SU-DHL-6 (cell line): Measurements from ENCODE around the gene TNFRSF11A.

Experiments
- H2AFZ ChIP-seq: fragments of 200-600 bp; sonication (generic); 2 replicates; pipeline ENCODE4 v1.6.1; 2014; ENCODE audit warnings: low read depth, mild to moderate bottlenecking, moderate library complexity, mixed read lengths, antibody characterized with exemption, low read length; ENCODE audit not compliant: severe bottlenecking
- H3F3A ChIP-seq: fragments of 200-600 bp; shearing (Covaris generic); 2 replicates; pipeline ENCODE4 v1.6.0; 2016; ENCODE audit warnings: antibody characterized with exemption, mild to moderate bottlenecking; ENCODE audit not compliant: insufficient read depth
- H3K27ac ChIP-seq: fragments of 200-600 bp; sonication (generic); 2 replicates; pipeline ENCODE4 v1.5.1; 2016; ENCODE audit warnings: low read depth, mild to moderate bottlenecking, low read length, moderate library complexity, mixed read lengths
- H3K27me3 ChIP-seq: fragments of 200-600 bp; sonication (generic), shearing (Covaris generic); 2 replicates; pipeline ENCODE4 v1.6.0; 2014; ENCODE audit warnings: mild to moderate bottlenecking, low read length
- H3K36me3 ChIP-seq: fragments of 200-600 bp; sonication (generic); 2 replicates; pipeline ENCODE4 v1.6.1; 2014; ENCODE audit warnings: mild to moderate bottlenecking, low read length, mixed read lengths
- H3K4me2 ChIP-seq: fragments of 300-600, 200-600 bp; shearing (Covaris generic), sonication (generic); 2 replicates; pipeline ENCODE4 v1.6.0; 2014; ENCODE audit warnings: low read length, low read depth, mild to moderate bottlenecking; ENCODE audit not compliant: poor library complexity, severe bottlenecking
- H3K4me3 ChIP-seq: fragments of 200-600 bp; sonication (generic); 2 replicates; pipeline ENCODE4 v1.5.1; 2014; ENCODE audit warnings: antibody characterized with exemption, low read length, mild to moderate bottlenecking, mixed read lengths; ENCODE audit not compliant: insufficient read depth, poor library complexity, severe bottlenecking
- H3K79me2 ChIP-seq: fragments of 200-600 bp; sonication (generic); 2 replicates; pipeline ENCODE4 v1.6.1; 2014; ENCODE audit warnings: mild to moderate bottlenecking, low read length, moderate library complexity; ENCODE audit not compliant: insufficient read depth
- H3K9ac ChIP-seq: fragments of 200-600 bp; sonication (generic); 2 replicates; pipeline ENCODE4 v1.7.0; 2014; ENCODE audit warnings: mild to moderate bottlenecking, low read length
- H3K9me2 ChIP-seq: fragments of 200-600 bp; sonication (generic); replicated peaks from 2 replicates; pipeline ENCODE4 v1.6.1; 2014; ENCODE audit warnings: low read length; ENCODE audit not compliant: insufficient read depth
- H3K9me3 ChIP-seq: fragments of 200-600 bp; sonication (generic); 2 replicates; pipeline ENCODE4 v1.6.1; 2014; ENCODE audit warnings: low read length, mixed read lengths; ENCODE audit not compliant: insufficient read depth
- H4K20me1 ChIP-seq: fragments of 200-600 bp; sonication (generic); 2 replicates; pipeline ENCODE4 v1.6.1; 2014; ENCODE audit warnings: low read depth, mild to moderate bottlenecking, antibody characterized with exemption, low read length, moderate library complexity, mixed read lengths
- EZH2phosphoT487 ChIP-seq: fragments of 200-600 bp; sonication (generic), shearing (Covaris generic); conservative IDR thresholded peaks from 2 replicates; pipeline ENCODE4 v1.6.1; 2018; ENCODE audit warnings: mild to moderate bottlenecking, antibody characterized with exemption, low read length, moderate library complexity, mixed read lengths
- TF ChIP-seq, protein P1 (sequence below): fragments of 200-600 bp; sonication (generic); IDR thresholded peaks from one replicate; pipeline ENCODE4 v1.5.1; 2017; ENCODE audit warnings: antibody characterized with exemption, mild to moderate bottlenecking, low read length, moderate library complexity; ENCODE audit not compliant: insufficient read depth, poor library complexity, severe bottlenecking

Gene TNFRSF11A

DNA sequence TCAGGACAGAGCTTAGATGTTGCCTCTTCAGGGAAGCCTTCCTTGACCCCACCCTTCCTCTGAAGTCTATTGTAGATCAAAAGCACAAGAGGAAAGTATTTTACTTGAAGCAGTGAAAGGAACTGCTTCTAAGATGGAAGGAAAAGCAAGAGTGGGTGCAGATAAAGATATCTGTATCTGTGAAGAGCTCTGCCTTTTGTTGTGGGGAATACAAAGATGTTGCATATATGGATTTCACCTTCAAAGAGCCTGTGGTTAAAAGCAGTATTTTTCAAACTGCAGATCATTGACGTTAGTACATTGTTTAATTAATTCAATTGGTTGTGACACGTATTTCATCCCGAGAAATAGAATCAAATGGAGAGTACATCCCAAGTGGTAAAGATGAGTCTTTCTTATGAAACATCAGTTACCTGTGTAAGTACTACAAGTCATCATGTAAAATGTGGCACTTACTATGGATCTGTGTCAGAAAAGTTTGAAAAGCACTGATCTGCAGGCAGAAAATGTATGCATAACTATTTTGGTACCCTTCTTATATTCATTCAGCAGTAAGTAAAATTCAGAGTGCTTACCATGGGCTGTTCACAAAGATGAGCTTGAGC is 24.6 kb upstream of the TNFRSF11A start:
- Histone ChIP-seq H3K27me3 (no peaks in the 10 kb centered on the region), H2AFZ (no peak overlapping the region), H3K27ac (no peak overlapping the region), H3K9me2 (no peaks in the 10 kb centered on the region), H3K9ac (no peak overlapping the region), H4K20me1 (no peaks in the 10 kb centered on the region), H3K4me2 (no peak overlapping the region), H3F3A (no peaks in the 10 kb centered on the region), H3K79me2 (no peaks in the 10 kb centered on the region), H3K36me3 (peaks cover 29% of the 10 kb centered on the region), H3K4me3 (no peak overlapping the region), H3K9me3 (no peaks in the 10 kb centered on the region)
- TF ChIP-seq EZH2phosphoT487, result no peak
- TF ChIP-seq, protein P1, sequence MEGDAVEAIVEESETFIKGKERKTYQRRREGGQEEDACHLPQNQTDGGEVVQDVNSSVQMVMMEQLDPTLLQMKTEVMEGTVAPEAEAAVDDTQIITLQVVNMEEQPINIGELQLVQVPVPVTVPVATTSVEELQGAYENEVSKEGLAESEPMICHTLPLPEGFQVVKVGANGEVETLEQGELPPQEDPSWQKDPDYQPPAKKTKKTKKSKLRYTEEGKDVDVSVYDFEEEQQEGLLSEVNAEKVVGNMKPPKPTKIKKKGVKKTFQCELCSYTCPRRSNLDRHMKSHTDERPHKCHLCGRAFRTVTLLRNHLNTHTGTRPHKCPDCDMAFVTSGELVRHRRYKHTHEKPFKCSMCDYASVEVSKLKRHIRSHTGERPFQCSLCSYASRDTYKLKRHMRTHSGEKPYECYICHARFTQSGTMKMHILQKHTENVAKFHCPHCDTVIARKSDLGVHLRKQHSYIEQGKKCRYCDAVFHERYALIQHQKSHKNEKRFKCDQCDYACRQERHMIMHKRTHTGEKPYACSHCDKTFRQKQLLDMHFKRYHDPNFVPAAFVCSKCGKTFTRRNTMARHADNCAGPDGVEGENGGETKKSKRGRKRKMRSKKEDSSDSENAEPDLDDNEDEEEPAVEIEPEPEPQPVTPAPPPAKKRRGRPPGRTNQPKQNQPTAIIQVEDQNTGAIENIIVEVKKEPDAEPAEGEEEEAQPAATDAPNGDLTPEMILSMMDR, result no peak

DNA sequence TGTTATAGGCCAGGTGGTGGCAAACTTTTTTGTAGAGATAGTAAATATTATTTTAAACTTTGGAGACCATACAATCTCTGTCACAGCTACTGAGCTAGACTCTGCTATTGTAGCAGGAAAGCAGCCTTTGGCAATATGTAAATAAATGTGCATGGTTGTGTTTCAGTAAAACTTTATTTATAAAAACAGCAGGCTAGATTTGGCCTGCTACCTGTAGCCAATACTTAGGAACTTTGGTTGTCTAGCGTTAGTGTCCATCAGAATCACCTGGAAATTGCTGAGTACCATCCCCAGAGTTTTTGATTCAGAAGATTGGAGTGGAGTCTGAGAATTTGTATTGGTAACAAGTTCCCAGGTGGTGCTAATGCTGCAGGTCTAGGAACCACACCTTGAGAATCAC is 23.8 kb upstream of the TNFRSF11A start:
- peaks cover 29% of the 10 kb centered on the region for H3K36me3 ChIP-seq
- H3K79me2 ChIP-seq, result no peaks in the 10 kb centered on the region

DNA sequence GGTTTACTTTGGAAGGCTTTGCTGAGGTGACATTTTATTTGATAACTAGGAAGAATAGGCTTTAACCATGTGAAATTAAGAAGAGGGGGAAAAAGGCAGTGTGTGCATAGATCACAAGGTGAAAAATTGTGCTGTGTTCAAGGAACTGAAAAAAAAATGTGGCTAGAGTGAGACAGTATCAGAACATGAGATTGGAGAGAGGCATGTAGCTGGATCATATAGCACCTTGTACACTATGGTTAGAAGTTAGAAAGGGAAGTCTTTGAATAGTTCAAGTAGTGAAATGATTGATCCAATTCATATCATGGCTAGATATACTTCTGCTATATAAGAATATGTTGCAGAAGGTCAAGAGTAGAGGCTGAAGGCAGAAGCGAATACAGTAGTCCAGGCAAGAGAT is 12.3 kb upstream of the TNFRSF11A start:
- Histone ChIP-seq H3K4me2 (no peak overlapping the region), H3K27me3 (no peaks in the 10 kb centered on the region), H3K9ac (no peak overlapping the region), H3K9me2 (no peaks in the 10 kb centered on the region), H3K9me3 (no peaks in the 10 kb centered on the region), H4K20me1 (no peaks in the 10 kb centered on the region), H3K27ac (no peak overlapping the region), H2AFZ (no peak overlapping the region), H3K4me3 (no peak overlapping the region), H3K79me2 (no peaks in the 10 kb centered on the region), H3F3A (no peaks in the 10 kb centered on the region), H3K36me3 (no peaks in the 10 kb centered on the region)
- TF ChIP-seq, protein P1, result no peak
- no peak for TF ChIP-seq EZH2phosphoT487

More for the DNA sequence above, 23.8 kb upstream of the TNFRSF11A start:
- Histone ChIP-seq H3K27ac (no peak overlapping the region), H3K4me3 (no peak overlapping the region), H3K27me3 (no peaks in the 10 kb centered on the region), H3F3A (no peaks in the 10 kb centered on the region), H3K9me2 (no peaks in the 10 kb centered on the region), H4K20me1 (no peaks in the 10 kb centered on the region), H3K9me3 (no peaks in the 10 kb centered on the region), H2AFZ (no peak overlapping the region), H3K4me2 (no peak overlapping the region), H3K9ac (no peak overlapping the region)
- no peak for TF ChIP-seq EZH2phosphoT487
- TF ChIP-seq, protein P1, result no peak
